Stimulated activated naive CD4-positive, alpha-beta T cell treated with Interleukin-2 at 50 U/mL for 16 hours (primary cell): Measurements from ENCODE around the gene MS4A14.
A peak's percentile ranks its signal among the peaks of the same experiment; 100 is the strongest.
"Not testable (repeated sequence)": the region's sequence is repeated elsewhere in the genome, so short reads cannot be mapped to it uniquely, and the experiment has no call there.

Source experiments
- DNase-seq: peaks from one replicate; lab custom pipeline; 2025; lab: John Stamatoyannopoulos, UW

Gene MS4A14

GRCh38 chr11:60396382-60396781, at the start of gene MS4A14:
Gene MS4A14 (plus strand): TSS chr11:60396459. CDS start chr11:60396579, 120 bp downstream.
- no peak for DNase-seq

GRCh38 chr11:60347084-60347797, 49.0 kb upstream of the MS4A14 start:
- DNase-seq: no peak

DNA sequence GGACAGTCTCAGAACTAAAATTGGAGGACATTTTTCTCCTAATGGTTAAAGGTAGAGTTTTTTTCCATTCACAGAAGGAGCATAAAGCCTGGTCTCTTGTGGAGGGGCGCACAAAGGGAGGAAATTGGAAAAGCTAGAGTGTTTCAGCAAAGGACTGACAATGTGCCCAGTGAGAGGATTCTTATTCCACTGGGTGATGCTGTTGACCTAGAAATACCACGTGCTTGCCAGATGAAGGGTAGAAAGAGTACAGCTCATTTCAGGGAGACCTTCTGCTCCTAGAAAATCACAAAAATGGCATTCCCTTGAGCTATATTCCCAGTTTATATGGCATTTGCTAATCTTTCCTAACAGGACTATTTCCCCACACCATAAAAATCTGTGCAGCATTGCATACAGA, 48.1 kb upstream of the MS4A14 start:
- no peak for DNase-seq

GRCh38 chr11:60349990-60350389, 46.3 kb upstream of the MS4A14 start:
- no peak for DNase-seq

- DNase-seq: no peak
These were observed 38.5 kb upstream of the MS4A14 start for GRCh38 chr11:60357771-60358170.

GRCh38 chr11:60360621-60361020, 35.6 kb upstream of the MS4A14 start:
- DNase-seq: no peak

DNA sequence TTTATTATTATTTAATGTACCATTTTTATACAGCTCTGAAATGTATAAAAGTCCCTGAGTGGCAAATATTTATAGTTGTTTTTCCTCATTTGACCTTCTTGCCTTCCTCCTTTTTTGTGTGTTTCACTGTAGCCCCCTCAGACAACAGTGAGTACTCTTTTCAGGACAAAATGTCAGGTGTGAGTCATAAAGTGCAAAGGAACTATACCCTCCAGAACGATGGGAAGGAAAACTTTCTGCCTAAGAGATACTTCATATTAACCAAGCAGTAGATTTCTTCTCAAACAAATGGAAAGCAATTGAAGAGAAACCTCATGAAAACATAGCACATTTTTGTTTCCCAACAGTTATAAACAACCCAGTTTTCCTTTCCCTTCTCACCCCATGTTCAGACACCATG, 34.0 kb upstream of the MS4A14 start:
- no peak for DNase-seq

- peak; percentile 17 for DNase-seq
These were observed 32.5 kb upstream of the MS4A14 start for GRCh38 chr11:60363542-60364470.

DNA sequence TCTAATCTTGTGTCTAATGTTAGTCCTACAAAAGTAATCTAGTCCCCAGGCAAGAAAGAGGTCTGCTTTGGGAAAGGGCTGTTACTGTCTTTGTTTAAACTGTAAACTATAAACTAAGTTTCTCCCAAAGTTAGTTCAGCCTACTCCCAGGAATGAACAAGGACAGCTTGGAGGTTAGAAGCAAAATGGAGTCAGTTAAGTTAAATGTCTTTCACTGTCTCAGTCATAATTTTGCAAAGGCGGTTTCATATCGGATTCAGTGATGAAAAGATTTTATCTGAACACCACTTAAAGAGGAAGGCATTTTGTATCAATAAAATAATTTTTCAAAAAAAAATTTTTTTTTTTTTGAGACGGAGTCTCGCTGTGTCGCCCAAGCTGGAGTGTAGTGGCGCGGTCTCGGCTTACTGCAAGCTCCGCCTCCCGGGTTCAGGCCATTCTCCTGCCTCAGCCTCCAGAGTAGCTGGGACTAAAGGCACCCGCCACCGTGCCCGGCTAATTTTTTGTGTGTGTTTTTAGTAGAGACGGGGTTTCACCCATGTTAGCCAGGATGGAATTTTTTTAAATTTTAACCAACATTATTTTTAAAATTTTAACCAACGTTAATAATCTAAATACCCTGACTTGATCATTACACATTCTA, 29.9 kb upstream of the MS4A14 start:
- not testable (repeated sequence) for DNase-seq

DNA sequence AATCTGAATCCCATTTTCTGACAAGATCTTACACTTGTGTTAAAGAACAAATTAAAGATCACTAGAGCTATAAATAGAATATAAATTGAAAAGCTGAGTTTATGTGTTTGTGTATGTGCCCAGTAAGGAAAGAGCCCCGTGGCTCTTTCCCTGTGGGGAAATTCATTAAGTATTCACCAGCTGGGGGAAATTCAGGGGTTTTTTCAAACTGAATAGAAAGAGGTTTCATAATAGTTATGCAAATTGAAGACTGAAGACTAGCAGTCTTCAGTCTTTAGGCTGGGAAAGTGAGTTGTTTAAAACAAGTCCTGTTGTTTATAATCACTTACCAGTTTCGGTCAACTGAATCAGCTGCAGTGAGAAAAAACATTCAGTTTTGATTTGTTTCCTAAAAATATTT, 29.2 kb upstream of the MS4A14 start:
- no peak for DNase-seq

DNA sequence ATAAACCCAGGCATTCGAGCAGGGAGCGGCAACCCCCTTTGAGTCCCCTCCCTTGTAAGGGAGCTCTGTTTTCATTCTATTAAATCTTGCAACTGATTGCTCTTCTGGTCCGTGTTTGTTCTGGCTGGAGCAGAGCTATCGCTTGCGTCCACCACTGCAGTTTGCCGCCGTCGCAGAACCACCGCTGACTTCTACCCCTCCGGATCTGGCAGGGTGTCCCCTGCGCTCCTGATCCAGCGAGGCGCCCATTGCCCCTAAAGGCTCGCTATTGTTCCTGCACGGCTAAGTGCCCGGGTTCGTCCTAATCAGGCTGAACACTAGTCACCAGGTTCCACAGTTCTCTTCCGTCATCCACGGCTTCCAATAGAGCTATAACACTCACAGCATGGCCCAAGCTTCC, 28.4 kb upstream of the MS4A14 start:
- DNase-seq: no peak

- DNase-seq: no peak
These were observed 25.9 kb upstream of the MS4A14 start for GRCh38 chr11:60370252-60370810.

DNA sequence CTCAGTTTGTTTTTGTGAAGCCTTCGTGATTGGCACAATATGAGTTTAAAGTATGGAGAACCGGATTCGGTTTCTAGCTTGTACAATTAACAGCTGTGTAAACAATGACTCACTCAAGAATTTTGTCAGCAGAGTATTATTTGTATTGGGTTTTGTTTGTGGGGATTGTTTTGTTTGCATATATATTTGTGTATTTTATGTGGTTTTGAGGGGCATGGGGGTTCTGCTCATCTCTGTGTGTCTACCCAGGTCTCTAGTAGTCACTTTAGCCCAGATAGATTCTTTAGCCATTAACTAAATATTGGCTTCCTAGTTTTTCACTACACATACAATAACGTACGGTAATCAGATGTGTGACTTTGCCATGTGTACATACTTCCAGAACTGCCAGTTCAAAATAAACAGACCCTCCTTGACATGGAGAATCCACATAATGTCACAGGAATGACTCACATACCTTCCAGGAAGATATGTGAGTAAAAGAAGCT, 25.4 kb upstream of the MS4A14 start:
- no peak for DNase-seq

DNA sequence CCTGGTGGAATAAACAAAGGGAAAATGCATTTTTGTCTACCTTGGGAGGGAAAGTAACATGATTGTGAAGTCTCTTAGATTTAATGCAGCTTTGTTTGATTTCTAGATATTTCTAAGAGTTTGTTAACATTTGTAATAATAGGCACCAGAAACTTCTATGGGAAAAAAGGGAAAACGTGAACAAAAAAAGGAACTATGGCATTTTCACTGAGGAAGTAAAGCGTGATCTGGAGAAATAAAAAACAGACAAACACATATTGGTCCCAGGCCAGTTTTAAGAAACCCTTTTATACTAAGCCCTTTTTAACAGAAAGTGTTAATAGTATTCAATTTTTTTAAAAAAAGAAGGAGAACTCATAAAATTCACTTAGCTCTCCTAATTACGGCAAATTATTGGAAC, 24.9 kb upstream of the MS4A14 start:
- no peak for DNase-seq

GRCh38 chr11:60371854-60372253, 24.4 kb upstream of the MS4A14 start:
- DNase-seq: no peak

DNA sequence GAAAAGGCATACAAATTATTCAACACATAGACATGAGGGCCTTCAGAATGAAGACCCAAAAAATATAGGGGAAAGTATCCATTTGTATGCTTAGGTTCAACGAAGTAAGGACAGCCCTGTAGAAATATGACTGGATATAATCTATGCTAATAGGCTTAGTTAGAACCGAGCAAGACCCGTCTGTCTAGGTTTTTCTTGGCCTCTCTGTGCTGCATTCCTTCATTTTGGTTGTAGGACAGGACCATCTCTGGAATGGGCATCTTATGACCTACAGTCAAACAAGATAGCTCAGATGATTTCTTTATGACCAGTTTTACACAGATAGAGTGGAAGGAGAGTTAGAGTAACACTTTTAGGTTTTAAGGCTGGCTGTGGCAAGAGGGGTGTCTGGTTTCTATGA, 23.5 kb upstream of the MS4A14 start:
- no peak for DNase-seq

DNA sequence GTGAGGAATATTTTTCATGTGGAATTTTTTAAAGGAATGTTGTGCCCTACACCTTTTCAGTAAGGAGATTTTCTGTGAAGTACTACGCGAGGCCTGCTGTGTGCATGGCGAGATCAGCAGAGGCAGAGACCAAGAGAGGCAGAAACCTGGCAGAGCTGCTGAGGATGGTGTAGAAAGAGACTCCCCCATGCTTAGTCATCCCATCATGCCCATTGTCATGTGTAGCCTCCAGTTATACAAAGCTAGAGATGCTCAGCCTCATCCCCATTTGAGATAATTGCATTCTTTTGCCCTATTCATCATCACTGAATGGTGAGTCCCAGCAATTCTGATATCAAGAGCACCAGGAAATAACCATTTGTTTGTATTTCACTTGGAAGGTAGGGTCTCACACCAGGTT, 20.9 kb upstream of the MS4A14 start:
- no peak for DNase-seq

GRCh38 chr11:60376601-60377000, 19.7 kb upstream of the MS4A14 start:
- DNase-seq: no peak

DNA sequence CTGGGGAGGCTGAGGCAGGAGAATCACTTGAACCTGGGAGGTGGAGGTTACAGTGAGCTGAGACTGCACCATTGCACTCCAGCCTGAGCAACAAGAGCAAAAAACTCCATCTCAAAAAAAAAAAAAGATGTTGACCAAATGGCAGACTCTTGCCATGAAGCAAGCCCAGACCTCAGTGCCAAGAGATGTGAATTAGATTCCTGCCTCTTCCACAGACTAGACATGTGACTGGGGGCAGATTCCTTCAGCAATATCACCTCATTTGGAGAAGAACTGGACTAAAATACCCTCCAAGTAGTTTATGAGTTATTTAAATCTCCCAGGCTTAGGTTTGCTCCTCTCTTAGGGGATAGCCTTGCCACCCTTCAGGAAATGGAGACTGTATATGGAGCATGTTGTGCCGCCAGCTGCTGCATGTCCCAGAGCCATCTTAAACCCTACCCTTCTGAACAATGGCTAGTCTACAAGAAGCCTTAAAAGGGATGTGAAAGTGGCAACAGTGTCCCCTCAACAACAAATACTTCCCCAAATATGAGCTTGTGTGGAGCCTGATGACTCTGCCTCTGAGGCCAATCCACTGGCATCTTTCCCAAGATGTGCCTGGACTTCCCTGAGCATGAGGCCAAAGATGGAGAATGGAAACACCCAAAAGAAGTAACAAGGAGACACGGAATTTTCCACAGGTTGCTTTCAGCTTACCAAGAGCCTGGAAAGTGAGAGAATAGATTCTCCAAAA, 18.7 kb upstream of the MS4A14 start:
- no peak for DNase-seq

DNA sequence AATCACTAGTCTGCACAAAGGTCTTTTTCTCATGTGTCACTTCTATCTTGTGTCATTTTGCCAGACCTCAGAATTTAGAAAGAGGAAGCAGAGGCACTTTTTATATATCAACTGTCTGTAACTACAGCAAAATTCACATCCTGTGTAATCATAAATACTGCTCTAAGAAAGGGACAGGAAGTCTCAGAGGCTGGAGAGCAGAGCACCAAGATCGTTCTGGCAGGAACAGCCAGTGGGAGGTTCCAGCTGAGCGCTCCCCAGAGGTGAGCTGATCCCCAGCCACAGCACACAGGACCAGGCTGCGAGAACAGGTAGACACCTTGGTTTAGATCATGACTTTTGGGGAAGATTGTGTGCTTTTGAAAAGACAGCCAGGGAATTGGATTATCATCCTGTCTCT, 17.9 kb upstream of the MS4A14 start, which contains the start of gene MS4A7:
TSS of gene MS4A7 (plus strand) at position 179 of the 400 bp plus-strand sequence. CDS start 4,610 bp downstream, outside the sequence.
- DNase-seq: no peak

DNA sequence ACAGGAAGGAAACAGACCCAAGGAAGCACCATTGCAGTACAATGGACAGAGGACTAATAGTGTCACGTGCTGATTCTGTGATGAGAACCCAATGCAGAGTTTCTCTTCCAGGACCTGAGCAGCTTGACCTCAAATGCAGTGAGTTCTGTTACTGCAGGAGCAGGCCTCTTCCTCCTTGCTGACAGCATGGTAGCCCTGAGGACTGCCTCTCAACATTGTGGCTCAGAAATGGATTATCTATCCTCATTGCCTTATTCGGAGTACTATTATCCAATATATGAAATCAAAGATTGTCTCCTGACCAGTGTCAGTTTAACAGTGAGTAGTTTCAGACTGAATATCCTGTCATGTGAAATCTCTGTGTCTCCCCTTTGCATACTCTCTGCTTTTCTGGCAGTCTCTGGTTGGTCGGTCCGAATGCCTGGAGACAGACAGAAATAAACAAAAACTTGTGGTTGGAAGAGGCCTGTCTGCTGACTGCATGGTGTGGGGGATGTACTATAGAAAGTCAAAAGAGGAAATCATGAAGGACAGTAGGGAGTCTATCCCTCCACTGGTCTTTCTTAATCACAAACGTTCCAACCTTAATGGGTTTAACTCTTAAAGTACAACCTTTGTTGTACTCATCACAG, 6.9 kb upstream of the MS4A14 start:
- DNase-seq: no peak
